CD1c-positive myeloid dendritic cell (primary cell): ENCODE measurements around the gene CLEC1A.

Experiments
- DNase-seq: peaks from one replicate; pipeline ENCODE4 v3.0.0-alpha.2; 2016; ENCODE audit errors: extremely low spot score

CLEC1A gene

GRCh38 chr12:10101042-10101579, 2.3 kb upstream of the CLEC1A start:
- DNase-seq, result peak; percentile 1

GRCh38 chr12:10097521-10097920, 1.3 kb downstream of the CLEC1A start:
- no peak for DNase-seq

- DNase-seq, result no peak
These were observed 2.8 kb downstream of the CLEC1A start for GRCh38 chr12:10095971-10096370.

- DNase-seq, result peak; percentile 96
These were observed 4.0 kb downstream of the CLEC1A start for GRCh38 chr12:10094646-10095395.

- DNase-seq, result peak; percentile 75
These were observed 9.6 kb downstream of the CLEC1A start for GRCh38 chr12:10088955-10089900.

- peak; percentile 74 for DNase-seq
These were observed 10.8 kb downstream of the CLEC1A start for GRCh38 chr12:10088031-10088430.

GRCh38 chr12:10086387-10086786, 12.4 kb downstream of the CLEC1A start:
- no peak for DNase-seq

GRCh38 chr12:10084733-10085132, 14.1 kb downstream of the CLEC1A start:
- DNase-seq, result no peak

- peak; percentile 83 for DNase-seq
These were observed 16.5 kb downstream of the CLEC1A start for GRCh38 chr12:10082117-10082874.

GRCh38 chr12:10075451-10075850, 23.3 kb downstream of the CLEC1A start:
- no peak for DNase-seq

- no peak for DNase-seq
These were observed 25.5 kb downstream of the CLEC1A start for GRCh38 chr12:10073261-10073660.

- no peak for DNase-seq
These were observed 26.7 kb downstream of the CLEC1A start for GRCh38 chr12:10072131-10072530.

GRCh38 chr12:10070380-10070779, 28.4 kb downstream of the CLEC1A start:
- no peak for DNase-seq

GRCh38 chr12:10069976-10070375, 28.8 kb downstream of the CLEC1A start:
- peak; percentile 54 for DNase-seq

- DNase-seq, result peak; percentile 70
These were observed 29.7 kb downstream of the CLEC1A start for GRCh38 chr12:10069099-10069498.

GRCh38 chr12:10068644-10069043, 30.1 kb downstream of the CLEC1A start:
- peak; percentile 93 for DNase-seq

GRCh38 chr12:10067942-10068341, 30.8 kb downstream of the CLEC1A start:
- peak; percentile 51 for DNase-seq

GRCh38 chr12:10067264-10067663, 31.5 kb downstream of the CLEC1A start:
- DNase-seq, result no peak

- no peak for DNase-seq
These were observed 33.5 kb downstream of the CLEC1A start for GRCh38 chr12:10065241-10065640.

GRCh38 chr12:10058387-10058786, 40.4 kb downstream of the CLEC1A start:
- no peak for DNase-seq

GRCh38 chr12:10052193-10052913, 46.4 kb downstream of the CLEC1A start:
- DNase-seq, result peak; percentile 17
